A673 (cell line): ENCODE measurements around the gene CDC40. TPM values are rescaled to one million over a fixed set of nuclear protein-coding genes. Genes with fewer than 3 reads are reported as not detected.
A peak's percentile ranks its signal among the peaks of the same experiment; 100 is the strongest.

Experiments used
- BruUV-seq: library from RNA; stranded (reverse); fragments of 400-500 nt; replicated peaks from 2 replicates; lab custom pipeline; 2021; lab: Mats Ljungman, UMichigan
- CTCF ChIA-PET: fragments of 300-600 bp; sonication (Branson Sonifier 250); formaldehyde crosslinking; loops from one replicate; lab custom pipeline; 2022; ENCODE audit warnings: antibody characterized with exemption; lab: Charles Lee
- POLR2A ChIA-PET: fragments of 300-600 bp; sonication (Branson Sonifier 250); formaldehyde crosslinking; loops from one replicate; lab custom pipeline; 2022; ENCODE audit warnings: antibody characterized with exemption; ENCODE audit not compliant: low non-redundant PET; lab: Charles Lee
- DNase-seq: peaks from one replicate; pipeline ENCODE4 v3.0.0-alpha.2; 2015; ENCODE audit warnings: low spot score
- H3K27ac ChIP-seq: fragments of 200-600 bp; sonication (generic); 2 replicates; pipeline ENCODE4 v1.5.1; 2016; ENCODE audit warnings: mixed run types, low read depth, mild to moderate bottlenecking, mixed read lengths, antibody characterized with exemption, low read length; ENCODE audit not compliant: poor library complexity, severe bottlenecking
- H3K27me3 ChIP-seq: fragments of 200-600 bp; sonication (generic); replicated peaks from 2 replicates; pipeline ENCODE4 v1.6.1; 2017; ENCODE audit warnings: mixed run types, low read depth, mild to moderate bottlenecking, mixed read lengths, antibody characterized with exemption, low read length; ENCODE audit not compliant: insufficient read depth, poor library complexity
- H3K36me3 ChIP-seq: fragments of 200-600 bp; sonication (generic); 2 replicates; pipeline ENCODE4 v1.6.1; 2016; ENCODE audit warnings: mixed run types, mild to moderate bottlenecking, mixed read lengths, antibody characterized with exemption, low read length; ENCODE audit not compliant: insufficient read depth, poor library complexity, severe bottlenecking
- H3K4me1 ChIP-seq: fragments of 200-600 bp; sonication (generic); 2 replicates; pipeline ENCODE4 v1.6.1; 2017; ENCODE audit warnings: mixed run types, mild to moderate bottlenecking, mixed read lengths, antibody characterized with exemption, low read length; ENCODE audit not compliant: insufficient read depth, poor library complexity, severe bottlenecking
- H3K4me3 ChIP-seq: fragments of 200-600 bp; sonication (generic); 2 replicates; pipeline ENCODE4 v1.5.1; 2016; ENCODE audit warnings: low read depth, mixed run types, mild to moderate bottlenecking, mixed read lengths, low read length; ENCODE audit not compliant: poor library complexity, severe bottlenecking
- H3K9me3 ChIP-seq: fragments of 200-600 bp; sonication (generic); 2 replicates; pipeline ENCODE4 v1.6.1; 2016; ENCODE audit warnings: mixed run types, low read depth, mild to moderate bottlenecking, mixed read lengths, antibody characterized with exemption, low read length; ENCODE audit not compliant: poor library complexity, severe bottlenecking
- EZH2 ChIP-seq: fragments of 200-600 bp; sonication (generic); IDR thresholded peaks from 2 replicates; pipeline ENCODE4 v1.6.1; 2017; ENCODE audit warnings: borderline replicate concordance, low read depth, mild to moderate bottlenecking, mixed read lengths, antibody characterized with exemption, low read length; ENCODE audit not compliant: poor library complexity, severe bottlenecking
- intact Hi-C: fragments of 100-400 bp; cut with micrococcal nuclease; formaldehyde crosslinking; loops from one replicate; pipeline ENCODE4 v1.10.0; 2022; ENCODE audit not compliant: unreplicated experiment
- total RNA-seq: library from RNA; stranded (reverse); gene quantifications from 2 replicates; pipeline ENCODE4 v1.2.3, GENCODE V29; 2021
- TF ChIP-seq, protein P1 (sequence below): fragments of 300-800, 200-600 bp; sonication (generic); conservative IDR thresholded peaks from 2 replicates; pipeline ENCODE4 v1.5.1; 2017; ENCODE audit warnings: low read depth, mild to moderate bottlenecking, antibody characterized with exemption, low read length, moderate library complexity, mixed read lengths

CDC40 gene
- total RNA-seq, 1 experiment from 2014 or later: 47.7 TPM

- Histone ChIP-seq H3K36me3 (no peaks in the 10 kb centered on the region), H3K4me1 (peaks cover 40% of the 10 kb centered on the region), H3K27ac (peak overlapping the region; percentile 51), H3K4me3 (peak overlapping the region; percentile 16), H3K9me3 (no peaks in the 10 kb centered on the region), H3K27me3 (no peaks in the 10 kb centered on the region)
- POLR2A ChIA-PET: no interaction called here
- intact Hi-C loops: loop anchor here (10.0 kb wide), 1 partner anchor 169 kb away; the partner anchor contains the start of gene METTL24
- no peak for DNase-seq
- no peak for TF ChIP-seq EZH2
- TF ChIP-seq, protein P1, sequence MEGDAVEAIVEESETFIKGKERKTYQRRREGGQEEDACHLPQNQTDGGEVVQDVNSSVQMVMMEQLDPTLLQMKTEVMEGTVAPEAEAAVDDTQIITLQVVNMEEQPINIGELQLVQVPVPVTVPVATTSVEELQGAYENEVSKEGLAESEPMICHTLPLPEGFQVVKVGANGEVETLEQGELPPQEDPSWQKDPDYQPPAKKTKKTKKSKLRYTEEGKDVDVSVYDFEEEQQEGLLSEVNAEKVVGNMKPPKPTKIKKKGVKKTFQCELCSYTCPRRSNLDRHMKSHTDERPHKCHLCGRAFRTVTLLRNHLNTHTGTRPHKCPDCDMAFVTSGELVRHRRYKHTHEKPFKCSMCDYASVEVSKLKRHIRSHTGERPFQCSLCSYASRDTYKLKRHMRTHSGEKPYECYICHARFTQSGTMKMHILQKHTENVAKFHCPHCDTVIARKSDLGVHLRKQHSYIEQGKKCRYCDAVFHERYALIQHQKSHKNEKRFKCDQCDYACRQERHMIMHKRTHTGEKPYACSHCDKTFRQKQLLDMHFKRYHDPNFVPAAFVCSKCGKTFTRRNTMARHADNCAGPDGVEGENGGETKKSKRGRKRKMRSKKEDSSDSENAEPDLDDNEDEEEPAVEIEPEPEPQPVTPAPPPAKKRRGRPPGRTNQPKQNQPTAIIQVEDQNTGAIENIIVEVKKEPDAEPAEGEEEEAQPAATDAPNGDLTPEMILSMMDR: no peak
- CTCF ChIA-PET: no interaction called here
- BruUV-seq: no TSS peak
Observed at GRCh38 chr6:110185879-110186278, 5.7 kb downstream of the CDC40 start.

GRCh38 chr6:110188791-110189190 lies 8.6 kb downstream of the CDC40 start:
- no peak for DNase-seq
- POLR2A ChIA-PET: no interaction called here
- Histone ChIP-seq H3K4me3 (no peak overlapping the region), H3K4me1 (peaks cover 39% of the 10 kb centered on the region), H3K27ac (peak overlapping the region; percentile 24), H3K27me3 (no peaks in the 10 kb centered on the region), H3K9me3 (no peaks in the 10 kb centered on the region), H3K36me3 (peaks cover 3% of the 10 kb centered on the region)
- BruUV-seq: no TSS peak
- TF ChIP-seq, protein P1: no peak
- TF ChIP-seq EZH2: no peak
- intact Hi-C loops: loop anchor here (10.0 kb wide), 1 partner anchor 166 kb away; the partner anchor contains the start of gene METTL24
- CTCF ChIA-PET: no interaction called here

DNA sequence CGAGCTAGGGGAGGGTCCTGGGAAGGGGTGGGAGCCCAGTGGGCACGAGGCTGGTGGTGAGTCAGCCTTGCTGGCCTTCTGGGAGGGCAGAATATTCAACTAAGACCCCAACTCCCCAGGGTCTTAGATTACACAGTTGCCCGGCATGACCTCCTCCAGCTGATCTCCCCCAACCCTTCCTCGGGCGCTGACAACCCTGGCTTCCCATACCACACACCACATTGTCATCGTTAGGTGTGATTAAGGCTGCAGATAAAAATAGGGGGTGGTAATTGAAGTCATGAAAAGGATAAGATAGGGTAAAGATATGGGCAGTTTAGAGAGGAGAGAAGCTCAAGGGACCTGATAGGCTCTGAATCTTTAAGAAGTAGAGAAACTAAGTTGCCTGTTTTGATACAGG lies 10.5 kb downstream of the CDC40 start:
- POLR2A ChIA-PET: no interaction called here
- Histone ChIP-seq H3K36me3 (peaks cover 9% of the 10 kb centered on the region), H3K27ac (no peak overlapping the region), H3K27me3 (no peaks in the 10 kb centered on the region), H3K4me3 (no peak overlapping the region), H3K9me3 (no peaks in the 10 kb centered on the region), H3K4me1 (peaks cover 32% of the 10 kb centered on the region)
- no peak for DNase-seq
- TF ChIP-seq EZH2: no peak
- TF ChIP-seq, protein P1: no peak
- CTCF ChIA-PET: no interaction called here
- BruUV-seq: no TSS peak
- intact Hi-C loops: no loop called here
